Pulmonary artery endothelial cell (primary cell): Measurements from ENCODE around the gene CTSC. TPM values are rescaled to one million over a fixed set of nuclear protein-coding genes. Genes with fewer than 3 reads are reported as not detected.
"Not testable (repeated sequence)": the region's sequence is repeated elsewhere in the genome, so short reads cannot be mapped to it uniquely, and the experiment has no call there.

Experiments
- DNase-seq: peaks from one replicate; pipeline ENCODE4 v3.0.0-alpha.2; 2011; ENCODE audit warnings: low read depth, low spot score
- total RNA-seq: library from RNA; depleted of rRNA; stranded (reverse); fragments of >200 nt; gene quantifications from 2 replicates; pipeline ENCODE4 v1.2.3, GENCODE V29; 2014

CTSC gene
- total RNA-seq, 1 donor from 2014 or later = 126 TPM

- DNase-seq = no peak
These were observed 15.8 kb upstream of the CTSC start for GRCh38 chr11:88353386-88353785.

- DNase-seq = no peak
These were observed 14.6 kb upstream of the CTSC start for GRCh38 chr11:88352139-88352538.

- no peak for DNase-seq
These were observed 11.3 kb upstream of the CTSC start for GRCh38 chr11:88348870-88349269.

- DNase-seq = no peak
These were observed 8.4 kb upstream of the CTSC start for GRCh38 chr11:88345949-88346348.

- DNase-seq = no peak
These were observed 7.9 kb upstream of the CTSC start for GRCh38 chr11:88345408-88345807.

- no peak for DNase-seq
These were observed 7.3 kb upstream of the CTSC start for GRCh38 chr11:88344869-88345268.

- no peak for DNase-seq
These were observed 4.2 kb upstream of the CTSC start for GRCh38 chr11:88341522-88342251.

- DNase-seq = no peak
These were observed 2.9 kb upstream of the CTSC start for GRCh38 chr11:88340366-88340935.

- DNase-seq = peak; percentile 11
These were observed 592 bp upstream of the CTSC start for GRCh38 chr11:88337987-88338668.

- no peak for DNase-seq
These were observed 2.3 kb downstream of the CTSC start for GRCh38 chr11:88335284-88335683.

GRCh38 chr11:88333862-88334261, 3.7 kb downstream of the CTSC start:
- no peak for DNase-seq

GRCh38 chr11:88332851-88333250, 4.7 kb downstream of the CTSC start:
- DNase-seq = no peak

GRCh38 chr11:88330826-88331428, 6.6 kb downstream of the CTSC start:
- no peak for DNase-seq

- no peak for DNase-seq
These were observed 7.8 kb downstream of the CTSC start for GRCh38 chr11:88329563-88330250.

GRCh38 chr11:88327462-88328143, 9.9 kb downstream of the CTSC start:
- DNase-seq = no peak

- DNase-seq = no peak
These were observed 10.5 kb downstream of the CTSC start for GRCh38 chr11:88327061-88327460.

GRCh38 chr11:88326099-88326498, 11.4 kb downstream of the CTSC start:
- no peak for DNase-seq

- DNase-seq = no peak
These were observed 12.8 kb downstream of the CTSC start for GRCh38 chr11:88324562-88325345.

GRCh38 chr11:88322881-88323280, 14.7 kb downstream of the CTSC start:
- not testable (repeated sequence) for DNase-seq

- not testable (repeated sequence) for DNase-seq
These were observed 16.1 kb downstream of the CTSC start for GRCh38 chr11:88321412-88321811.
